GM19099 (cell line): ENCODE data around the gene TMEM187.
A peak's percentile ranks its signal among the peaks of the same experiment; 100 is the strongest.

Experiments
- POLR2A ChIP-seq: IDR thresholded peaks from 3 replicates; pipeline ENCODE4 v1.6.1; 2011; ENCODE audit warnings: low read depth; ENCODE audit not compliant: insufficient read length; ENCODE audit errors: extremely low read depth

Gene TMEM187

GRCh38 chrX:154015581-154016264, 43.2 kb downstream of the TMEM187 start:
- TF ChIP-seq POLR2A = no peak

GRCh38 chrX:154016366-154017076, 44.0 kb downstream of the TMEM187 start:
- no peak for TF ChIP-seq POLR2A

- no peak for TF ChIP-seq POLR2A
Observed at GRCh38 chrX:154017766-154018517, 45.4 kb downstream of the TMEM187 start.

GRCh38 chrX:154018518-154019060, 46.0 kb downstream of the TMEM187 start:
- TF ChIP-seq POLR2A = no peak

- TF ChIP-seq POLR2A = no peak
Observed at GRCh38 chrX:154019061-154019621, 46.6 kb downstream of the TMEM187 start.

GRCh38 chrX:154019633-154020528, 47.3 kb downstream of the TMEM187 start, which contains the start of gene IRAK1:
IRAK1 (minus strand) TSS chrX:154019902; CDS start chrX:154019812, 90 bp downstream.
- TF ChIP-seq POLR2A = peak; percentile 65

GRCh38 chrX:154020536-154021115, 48.1 kb downstream of the TMEM187 start:
- TF ChIP-seq POLR2A = no peak

- no peak for TF ChIP-seq POLR2A
Observed at GRCh38 chrX:154021131-154021611, 48.6 kb downstream of the TMEM187 start.

- TF ChIP-seq POLR2A = no peak
Observed at GRCh38 chrX:154022108-154022507, 49.6 kb downstream of the TMEM187 start.

- no peak for TF ChIP-seq POLR2A
Observed at GRCh38 chrX:154023276-154024000, 50.9 kb downstream of the TMEM187 start.

GRCh38 chrX:154024271-154024670, 51.7 kb downstream of the TMEM187 start:
- no peak for TF ChIP-seq POLR2A

- no peak for TF ChIP-seq POLR2A
Observed at GRCh38 chrX:154025230-154025629, 52.7 kb downstream of the TMEM187 start.

- no peak for TF ChIP-seq POLR2A
Observed at GRCh38 chrX:154026136-154027021, 53.8 kb downstream of the TMEM187 start.
